DMS 273 (cell line): ENCODE results near the gene ANHX.
"Not testable (repeated sequence)": the region's sequence is repeated elsewhere in the genome, so short reads cannot be mapped to it uniquely, and the experiment has no call there.

Source experiments
- DNase-seq: peaks from one replicate; lab custom pipeline; 2025; ENCODE audit not compliant: unreplicated experiment; lab: John Stamatoyannopoulos, UW

The ANHX gene

DNA sequence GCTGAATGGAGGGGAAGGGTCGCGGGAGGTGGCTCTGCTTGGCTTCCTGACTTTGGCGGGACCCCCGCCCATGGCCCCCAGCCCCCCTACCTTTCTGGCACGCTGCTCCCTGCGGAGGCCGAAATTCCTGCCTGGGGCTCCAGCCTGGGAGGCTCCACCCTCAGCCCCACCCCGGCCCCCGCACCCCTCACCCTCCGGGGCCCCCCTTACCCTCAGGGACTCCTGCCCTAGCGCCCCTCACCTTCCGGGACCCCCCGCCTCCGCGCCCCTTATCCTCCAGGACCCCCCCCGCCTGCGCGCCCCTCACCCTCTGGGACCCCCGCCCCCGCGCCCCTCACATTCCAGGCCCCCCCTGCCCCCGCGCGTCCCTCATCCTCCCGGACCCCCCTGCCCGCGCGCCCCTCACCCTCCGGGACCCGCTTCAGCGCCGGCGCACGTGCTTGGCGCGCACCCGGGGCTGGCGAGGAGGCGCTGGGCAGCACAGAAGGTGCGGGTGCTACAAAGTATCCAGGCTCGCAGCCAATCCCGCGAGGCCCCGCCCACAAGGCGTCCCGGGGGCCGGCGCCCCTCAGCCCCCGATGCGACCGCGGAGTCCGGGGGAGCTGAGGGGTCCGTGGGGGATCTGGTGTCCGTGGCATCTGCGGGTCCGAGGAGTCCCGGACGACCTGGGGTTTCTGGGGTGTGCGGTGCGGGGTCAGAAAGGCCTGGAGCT is at the start of gene ANHX:
Gene ANHX, minus strand, starts transcription at position 477 of the 712 bp plus-strand sequence. CDS start 1,521 bp downstream, outside the sequence.
- no peak for DNase-seq

- not testable (repeated sequence) for DNase-seq
These were observed 29.0 kb upstream of the ANHX start for GRCh38 chr12:133264668-133265067.

- DNase-seq = no peak
These were observed 28.5 kb upstream of the ANHX start for GRCh38 chr12:133264173-133264572.

GRCh38 chr12:133256321-133256720 is 20.6 kb upstream of the ANHX start:
- no peak for DNase-seq

DNA sequence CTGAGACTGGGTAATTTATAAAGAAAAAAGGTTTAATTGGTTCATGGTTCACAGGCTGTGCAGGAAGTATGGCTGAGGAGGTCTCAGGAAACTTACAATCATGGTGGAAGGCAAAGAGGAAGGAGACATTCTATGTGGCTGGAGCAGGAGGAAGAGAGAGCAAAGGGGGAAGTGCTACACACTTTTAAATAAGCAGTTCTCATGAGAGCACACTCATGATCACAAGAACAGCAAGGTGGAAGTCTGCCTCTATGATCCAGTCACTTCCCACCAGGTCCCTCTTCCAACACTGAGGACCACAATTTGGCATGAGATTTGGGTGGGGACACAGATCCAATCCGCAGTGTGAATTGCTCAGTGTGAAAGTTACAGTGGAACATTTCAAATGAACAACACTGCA is 20.2 kb upstream of the ANHX start:
- DNase-seq = not testable (repeated sequence)

GRCh38 chr12:133251732-133252131 is 16.1 kb upstream of the ANHX start:
- DNase-seq = no peak

DNA sequence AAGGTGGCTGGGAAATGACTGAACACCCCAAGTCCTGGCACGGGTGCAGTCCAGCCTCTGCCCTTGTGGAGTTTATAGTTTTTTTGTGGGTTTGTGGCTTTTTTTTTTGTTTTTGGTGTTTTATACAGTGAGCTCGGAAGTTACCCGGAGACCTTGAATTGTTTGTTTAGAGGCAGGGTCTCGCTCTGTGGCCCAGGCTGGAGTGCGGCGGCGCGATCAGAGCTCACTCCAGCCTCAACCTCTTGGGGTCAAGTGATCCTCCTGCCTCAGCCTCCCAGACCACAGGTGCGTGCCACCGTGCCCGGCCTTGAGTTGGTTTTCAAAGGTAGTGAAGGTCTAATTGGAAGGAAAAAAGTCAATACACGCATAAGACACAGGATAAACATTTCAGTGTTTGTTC is 879 bp upstream of the ANHX start:
- DNase-seq = no peak

DNA sequence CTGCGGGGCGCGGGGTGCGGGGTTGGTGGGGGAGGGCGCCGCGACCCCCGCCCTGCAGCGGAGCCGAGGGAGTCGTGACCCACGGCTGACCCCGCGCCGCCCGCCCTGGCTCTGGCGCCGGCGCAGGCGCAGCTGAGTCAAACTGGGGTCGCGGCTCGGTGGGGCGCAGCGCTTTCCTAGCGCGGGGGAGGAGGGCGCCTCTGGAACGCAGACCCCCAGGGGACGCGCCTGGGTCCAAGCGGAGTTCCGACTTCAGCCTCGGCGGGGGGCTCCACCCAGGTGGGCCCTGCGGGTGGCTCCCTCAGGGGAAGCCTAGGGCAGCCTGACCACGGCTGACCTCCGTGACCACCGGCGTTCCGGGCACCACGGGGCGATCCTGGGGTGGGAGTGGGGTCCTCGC is 467 bp upstream of the ANHX start:
- no peak for DNase-seq

GRCh38 chr12:133234971-133235370 is 706 bp downstream of the ANHX start:
- DNase-seq = no peak

- DNase-seq = no peak
These were observed 1.6 kb downstream of the ANHX start for GRCh38 chr12:133233993-133234564.

- no peak for DNase-seq
These were observed 2.7 kb downstream of the ANHX start for GRCh38 chr12:133233006-133233405.

GRCh38 chr12:133231001-133231400 is 4.7 kb downstream of the ANHX start:
- no peak for DNase-seq

DNA sequence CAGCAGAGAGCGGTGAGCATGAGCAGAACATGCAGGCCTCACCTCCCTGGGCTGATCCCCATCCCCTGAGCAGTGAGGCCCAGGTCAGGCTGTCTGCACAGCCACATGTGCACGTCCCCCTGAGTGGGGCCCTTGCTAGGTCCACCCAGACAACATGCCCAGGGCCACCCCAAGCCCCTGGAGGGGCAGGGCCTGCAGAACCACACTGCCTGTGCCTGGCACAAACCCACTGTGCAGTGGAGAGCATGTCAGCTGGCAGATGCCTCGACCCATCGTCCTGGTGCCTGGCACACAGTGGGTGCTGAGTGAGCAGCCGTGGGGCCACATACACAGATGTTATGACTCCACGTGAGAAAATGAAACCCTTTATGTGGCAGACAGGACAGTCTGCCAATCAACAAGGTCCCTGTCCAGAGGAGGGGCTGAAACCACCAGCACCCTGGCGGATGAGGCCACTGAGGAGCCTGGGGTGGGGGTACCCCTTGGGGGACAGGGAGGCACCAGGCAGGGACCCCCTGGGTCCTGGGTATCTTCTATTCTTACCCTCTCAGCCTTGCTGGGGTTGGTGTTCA is 8.3 kb downstream of the ANHX start:
- no peak for DNase-seq

GRCh38 chr12:133226690-133227089 is 9.0 kb downstream of the ANHX start:
- DNase-seq = no peak

DNA sequence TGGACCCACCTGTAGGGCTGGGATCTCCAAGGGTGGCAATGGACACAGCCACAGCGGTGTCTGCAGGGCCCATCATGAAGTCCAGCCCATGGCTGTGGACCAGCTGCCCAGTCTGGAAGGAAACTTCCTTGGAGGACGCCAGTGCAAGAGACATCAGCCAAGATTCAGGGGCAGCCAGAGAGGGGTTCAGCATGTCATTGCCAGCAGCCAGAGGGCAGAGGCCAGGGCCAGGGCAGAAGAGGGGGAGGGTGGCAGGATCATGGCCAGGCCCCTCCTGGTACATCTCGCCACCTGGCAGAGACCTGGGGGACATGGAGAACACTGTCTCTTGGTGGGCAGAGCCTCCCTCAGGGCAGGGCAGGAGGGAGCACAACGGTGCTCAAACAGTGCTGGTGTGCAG is 10.2 kb downstream of the ANHX start:
- DNase-seq = no peak

DNA sequence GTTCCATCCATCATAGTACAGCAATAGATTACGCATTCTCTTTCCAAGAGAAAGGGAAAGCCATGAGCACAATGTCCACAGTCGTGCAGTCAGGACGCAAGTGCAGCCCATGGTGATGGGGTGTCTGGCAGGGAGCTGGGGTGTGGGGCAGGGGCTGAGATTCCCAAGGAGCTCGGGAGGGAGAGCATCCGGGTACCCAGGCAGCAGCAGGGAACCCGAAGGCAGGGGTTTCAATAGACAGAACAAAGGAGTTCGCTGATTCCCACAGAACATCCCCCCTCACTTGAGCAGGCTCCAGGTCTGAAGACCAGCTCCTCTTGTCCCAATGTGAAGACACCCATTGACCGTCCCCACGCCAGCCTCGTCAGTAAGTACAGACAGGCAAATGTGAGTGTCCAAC is 13.5 kb downstream of the ANHX start:
- DNase-seq = no peak

DNA sequence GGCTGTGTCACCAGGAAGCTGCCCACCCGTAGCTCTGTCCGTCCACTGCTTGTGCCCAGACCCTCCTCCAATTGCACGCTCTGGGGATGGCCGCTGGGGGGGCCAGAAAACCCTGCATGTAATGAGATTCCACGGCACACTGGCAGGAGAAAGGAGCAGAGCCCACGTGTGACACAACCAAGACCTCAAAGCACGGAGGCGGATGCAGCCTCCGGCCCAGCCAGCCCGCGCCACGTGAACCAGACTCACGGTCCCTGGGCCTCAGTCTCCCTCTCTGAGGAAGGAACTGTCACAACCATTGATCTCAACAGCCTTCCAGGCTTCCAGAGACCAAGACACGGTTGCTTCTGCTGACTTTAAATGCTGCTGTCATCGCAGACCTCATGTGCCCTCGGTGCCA is 14.4 kb downstream of the ANHX start:
- DNase-seq = no peak

- DNase-seq = no peak
These were observed 15.2 kb downstream of the ANHX start for GRCh38 chr12:133220521-133220920.

GRCh38 chr12:133217219-133217618 is 18.5 kb downstream of the ANHX start:
- DNase-seq = no peak

GRCh38 chr12:133215724-133216123 is 20.0 kb downstream of the ANHX start:
- DNase-seq = no peak

DNA sequence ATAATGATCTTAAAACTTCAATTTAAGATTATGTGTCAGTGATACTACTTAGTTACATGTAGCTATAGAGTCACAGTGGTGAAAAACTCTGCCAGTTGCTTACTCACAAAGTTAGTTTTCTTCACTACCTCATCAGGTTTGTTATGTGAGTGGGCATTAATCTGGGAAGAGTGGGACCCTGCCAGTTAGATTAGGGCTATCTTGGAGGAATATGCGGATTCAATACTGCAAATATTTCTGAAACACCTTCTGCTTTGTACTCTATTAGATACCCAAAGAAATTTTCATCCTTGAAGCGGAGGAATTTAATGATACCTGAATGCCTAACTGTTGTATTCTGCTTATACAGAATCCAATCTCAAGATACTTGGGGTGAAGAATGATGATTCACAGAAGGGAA is 29.3 kb downstream of the ANHX start:
- DNase-seq = no peak

GRCh38 chr12:133204264-133204603 is 31.4 kb downstream of the ANHX start:
- DNase-seq = no peak
